ENCODE data around the gene NFIB.

GRCh38 chr9:14281876-14282275 is 32.1 kb downstream of the NFIB start:
- TF ChIP-seq TCF12 (IDR thresholded peaks at IDR 0.05) (no peak), POLR2AphosphoS5 (IDR thresholded peaks at IDR 0.05; ENCODE audit: low read depth, low read length) (no peak), CTCF (IDR thresholded peaks at IDR 0.05) (no peak), CHD2 (IDR thresholded peaks at IDR 0.05; ENCODE audit: low read length, partially characterized antibody) (no peak), USF2 (IDR thresholded peaks at IDR 0.05; ENCODE audit: borderline replicate concordance, low read depth, low read length) (no peak), EZH2phosphoT487 (IDR thresholded peaks at IDR 0.05; ENCODE audit: borderline replicate concordance, low read depth) (no peak), NFIC (IDR thresholded peaks at IDR 0.05; ENCODE audit: borderline replicate concordance) (no peak)

Data from SK-N-SH (cell line).